Adrenal gland (tissue), 12 donors: ENCODE measurements around the gene WDR48. TPM values are rescaled to one million over a fixed set of nuclear protein-coding genes. Genes with fewer than 3 reads are reported as not detected.

Experiments used
- DNase-seq, 7 donors: peaks; one replicate each; pipeline ENCODE4 v3.0.0-alpha.2; 2019 to 2020
- H3K27ac ChIP-seq, 5 donors: fragments of 200-600 bp; sonication (generic) in 4 of 5; 1 replicate in 3 of 5; 2 replicates in 2 of 5; pipeline versions ENCODE4 v1.5.1 to v1.8.0; 2016 to 2020; ENCODE audit warnings: mild to moderate bottlenecking in 1 of 5
- H3K27me3 ChIP-seq: fragments of 200-600 bp; 2 replicates; pipeline ENCODE4 v1.8.0; 2021
- H3K36me3 ChIP-seq, 2 donors: fragments of 200-600 bp; replicated peaks in 1 of 2; 1 replicate in 1 of 2; 2 replicates in 1 of 2; pipeline versions ENCODE4 v1.5.1 to v1.8.0; 2018 to 2022
- H3K4me1 ChIP-seq, 2 donors: fragments of 200-600 bp; replicated peaks in 1 of 2; 1 replicate in 1 of 2; 2 replicates in 1 of 2; pipeline versions ENCODE4 v1.5.1 to v1.8.0; 2018 to 2021
- H3K4me3 ChIP-seq, 4 donors: fragments of 200-600 bp; sonication (generic) in 3 of 4; one replicate each; pipeline ENCODE4 v1.5.1; 2016 to 2018
- H3K9me3 ChIP-seq, 3 donors: fragments of 200-600 bp; sonication (generic) in 1 of 3; replicated peaks in 1 of 3; 1 replicate in 2 of 3; 2 replicates in 1 of 3; pipeline versions ENCODE4 v1.5.1 to v1.8.0; 2016 to 2021
- POLR2A ChIP-seq, 2 donors: fragments of 450-650 bp; IDR thresholded peaks; one replicate each; pipeline ENCODE4 v1.6.1; 2017; ENCODE audit warnings: antibody characterized with exemption in 2 of 2, mild to moderate bottlenecking in 2 of 2, moderate library complexity in 1 of 2
- WGBS, 4 donors: extraction: QIAGEN DNeasy Blood & Tissue Kit in 2 of 4; methylation state at CpG; one replicate each; pipeline versions ENCODE4 v1.1.5 to v1.1.7; 2013 to 2017; 5-methylcytosine and 5-hydroxymethylcytosine counted together
- intact Hi-C, 2 donors: fragments of 100-400 bp; cut with DNase I; formaldehyde crosslinking; loops; one replicate each; pipeline versions ENCODE4 v1.14.1 to v1.15.0; 2022 to 2023
- polyA plus RNA-seq, 3 donors: library from polyadenylated mRNA; stranded (reverse); fragments of 200-250 nt in 2 of 3; fragments of 350-450 nt in 1 of 3; fragmentation: Illumina TruSeq in 1 of 3; extraction: RNeasy Lipid Tissue Mini Kit (QIAGEN cat#74804) in 1 of 3; gene quantifications; one replicate each; pipeline ENCODE4 v1.2.3, GENCODE V29; 2013 to 2014
- total RNA-seq, 9 donors: library from RNA; depleted of rRNA in 4 of 9; stranded (reverse); fragments of >200 nt in 4 of 9; fragments of 120-200 nt in 1 of 9; fragmentation: NEBNext Ultra II Directional in 1 of 9; extraction: Animal tissue kit (Norgen Biotek cat#: 25700) in 1 of 9; gene quantifications; one replicate each; pipeline versions ENCODE4 v1.1.0 to v1.2.4, GENCODE V29; 2013 to 2023
- TF ChIP-seq, protein P1 (sequence below), 6 experiments: fragments of 450-650 bp in 4 of 6; fragments of 200-600 bp in 2 of 6; sonication (generic) in 1 of 6; IDR thresholded peaks; 1 replicate in 5 of 6; 2 replicates in 1 of 6; pipeline versions ENCODE4 v1.5.1 to v1.8.0; 2016 to 2021; ENCODE audit warnings: antibody characterized with exemption in 6 of 6, mild to moderate bottlenecking in 2 of 6, moderate library complexity in 1 of 6
- donor health status: healthy with polysubstance abuse.
- donor health status: Bipolar disorder and iron deficiency.
- donor health status: DM: yes; HTN: yes; CAD: no.
- donor health status: DM: no; HTN: no; CAD: no.
- donor health status: DM: no; HTN: no; CAD: no.
- donor health status: DM: yes; HTN: yes; CAD: no.

The WDR48 gene
- total and polyA plus RNA-seq, 12 donors = 15.4 to 57.1 (median 28.7) TPM

DNA sequence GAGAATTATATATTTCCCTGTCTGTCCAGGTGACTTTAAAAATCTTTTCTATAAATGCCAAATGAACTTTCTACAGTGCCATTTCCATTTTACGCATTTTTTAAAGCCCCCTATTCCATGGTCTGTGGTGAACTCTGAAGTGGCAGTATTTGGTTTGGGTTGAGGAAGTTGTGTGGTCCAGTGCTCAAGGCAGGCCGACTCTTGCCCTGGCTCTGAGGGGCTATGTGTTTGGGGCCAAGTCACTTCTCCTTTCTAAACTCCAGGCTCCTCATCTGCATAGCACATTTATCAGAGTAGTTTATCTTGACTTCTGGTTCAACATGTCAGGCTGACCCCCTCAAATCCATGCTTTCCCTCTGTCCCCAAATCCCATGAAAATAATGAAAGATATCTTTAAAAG is 69.8 kb downstream of the WDR48 start:
- intact Hi-C loops = loop anchor here in 1 of 2 donors (10.0 kb wide), 1 partner anchor 173 kb away; no protein-coding TSS in a partner anchor
- TF ChIP-seq, protein P1, sequence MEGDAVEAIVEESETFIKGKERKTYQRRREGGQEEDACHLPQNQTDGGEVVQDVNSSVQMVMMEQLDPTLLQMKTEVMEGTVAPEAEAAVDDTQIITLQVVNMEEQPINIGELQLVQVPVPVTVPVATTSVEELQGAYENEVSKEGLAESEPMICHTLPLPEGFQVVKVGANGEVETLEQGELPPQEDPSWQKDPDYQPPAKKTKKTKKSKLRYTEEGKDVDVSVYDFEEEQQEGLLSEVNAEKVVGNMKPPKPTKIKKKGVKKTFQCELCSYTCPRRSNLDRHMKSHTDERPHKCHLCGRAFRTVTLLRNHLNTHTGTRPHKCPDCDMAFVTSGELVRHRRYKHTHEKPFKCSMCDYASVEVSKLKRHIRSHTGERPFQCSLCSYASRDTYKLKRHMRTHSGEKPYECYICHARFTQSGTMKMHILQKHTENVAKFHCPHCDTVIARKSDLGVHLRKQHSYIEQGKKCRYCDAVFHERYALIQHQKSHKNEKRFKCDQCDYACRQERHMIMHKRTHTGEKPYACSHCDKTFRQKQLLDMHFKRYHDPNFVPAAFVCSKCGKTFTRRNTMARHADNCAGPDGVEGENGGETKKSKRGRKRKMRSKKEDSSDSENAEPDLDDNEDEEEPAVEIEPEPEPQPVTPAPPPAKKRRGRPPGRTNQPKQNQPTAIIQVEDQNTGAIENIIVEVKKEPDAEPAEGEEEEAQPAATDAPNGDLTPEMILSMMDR (IDR thresholded peaks at IDR 0.05) = no peak
- no peak for TF ChIP-seq POLR2A (IDR thresholded peaks at IDR 0.05)
- H3K4me3 ChIP-seq = no peak overlapping the region
- no peak overlapping the region for H3K27ac ChIP-seq
- 80 to 92% (median 86%) methylated on average over 2 of the region's 2 CpGs for WGBS, 4 donors
- no peak for DNase-seq
- H3K27me3 ChIP-seq = no peaks in the 10 kb centered on the region
- no peaks in the 10 kb centered on the region for H3K9me3 ChIP-seq
- no peaks in the 10 kb centered on the region for H3K36me3 ChIP-seq
- no peaks in the 10 kb centered on the region for H3K4me1 ChIP-seq

DNA sequence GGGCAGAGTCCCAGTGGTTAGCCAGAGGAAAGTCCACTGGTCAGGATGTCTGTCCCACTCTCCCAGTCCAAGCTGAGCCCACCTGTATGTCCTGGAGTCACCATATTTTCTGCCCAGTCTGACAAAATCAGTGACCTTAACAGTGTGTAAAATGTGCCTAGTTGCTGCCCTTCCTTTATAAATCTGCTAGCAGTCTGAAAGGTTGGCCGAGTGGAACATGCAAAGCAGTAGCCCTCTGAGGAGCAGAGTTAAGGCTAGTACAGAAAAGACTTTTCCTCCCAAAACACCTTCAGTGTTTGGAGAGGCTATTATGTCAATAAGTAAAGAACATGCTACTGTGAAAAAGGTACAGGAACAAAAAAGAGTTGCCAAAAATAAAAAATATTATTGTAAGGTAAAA is 71.0 kb downstream of the WDR48 start:
- TF ChIP-seq, protein P1 (IDR thresholded peaks at IDR 0.05) = no peak
- TF ChIP-seq POLR2A (IDR thresholded peaks at IDR 0.05) = no peak
- 80 to 90% (median 86%) methylated on average over 1 of the region's 1 CpG for WGBS, 4 donors
- intact Hi-C loops = loop anchor here in 1 of 2 donors (10.0 kb wide), 1 partner anchor 172 kb away; no protein-coding TSS in a partner anchor
- H3K9me3 ChIP-seq = no peaks in the 10 kb centered on the region
- no peaks in the 10 kb centered on the region for H3K4me1 ChIP-seq
- no peak overlapping the region for H3K27ac ChIP-seq
- H3K36me3 ChIP-seq = no peaks in the 10 kb centered on the region
- no peak for DNase-seq
- H3K4me3 ChIP-seq = no peak overlapping the region
- H3K27me3 ChIP-seq = no peaks in the 10 kb centered on the region

DNA sequence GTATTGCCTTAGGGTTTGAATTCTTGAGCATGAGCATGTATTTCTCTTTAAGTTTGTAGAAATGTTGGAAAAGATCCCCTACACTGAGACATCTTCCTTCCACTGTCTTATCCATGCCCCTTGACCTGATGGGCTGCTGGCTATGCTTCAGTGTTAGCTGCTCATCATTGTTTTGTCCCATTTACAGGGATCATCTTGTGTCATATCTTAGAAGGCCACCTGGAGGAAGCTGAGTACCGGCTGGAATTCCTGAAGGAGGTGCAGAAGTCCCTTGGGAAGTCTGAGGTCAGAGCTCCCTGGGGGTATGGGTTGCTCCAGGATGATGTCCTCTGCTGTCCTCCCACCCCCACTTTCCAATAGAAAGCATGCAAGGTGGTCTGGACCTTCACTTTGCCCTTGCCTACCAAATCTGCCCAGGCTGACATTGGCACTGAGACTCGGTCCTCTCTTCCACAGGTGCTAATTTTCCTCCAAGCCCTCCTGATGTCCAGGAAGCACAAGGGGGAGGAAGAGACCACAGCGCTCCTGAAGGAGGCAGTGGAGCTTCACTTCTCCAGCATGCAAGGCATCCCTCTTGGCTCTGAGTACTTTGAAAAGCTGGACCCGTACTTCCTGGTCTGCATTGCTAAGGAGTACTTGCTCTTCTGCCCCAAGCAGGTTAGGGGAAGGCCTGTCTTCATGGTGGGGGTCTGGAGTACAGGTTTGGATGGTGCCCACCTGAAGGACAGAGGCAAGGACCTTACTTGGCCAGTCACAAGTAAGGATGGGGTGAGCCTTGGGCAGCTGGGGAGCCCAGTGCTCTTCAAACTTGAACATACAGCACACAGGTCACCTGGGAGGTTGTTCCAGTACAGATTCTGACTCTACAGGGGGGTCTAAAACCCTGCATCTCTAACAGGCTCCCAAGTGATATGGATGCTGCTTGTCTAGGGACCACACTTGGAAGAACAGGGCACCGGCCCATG is 73.3 kb downstream of the WDR48 start:
- no peak for DNase-seq
- no peak for TF ChIP-seq POLR2A (IDR thresholded peaks at IDR 0.05)
- TF ChIP-seq, protein P1 (IDR thresholded peaks at IDR 0.05) = peak in 3 of 6 experiments; percentile 11 to 25 (median 24)
- no peaks in the 10 kb centered on the region for H3K4me1 ChIP-seq
- WGBS, 4 donors = 67 to 87% (median 82%) methylated on average over 4 to 5 of the region's 5 CpGs
- H3K4me3 ChIP-seq = no peak overlapping the region
- intact Hi-C loops = loop anchor here (5.0 to 10.0 kb wide), 2 partner anchors 162 to 170 kb away; no protein-coding TSS in a partner anchor
- H3K9me3 ChIP-seq = no peaks in the 10 kb centered on the region
- H3K36me3 ChIP-seq = no peaks in the 10 kb centered on the region
- H3K27me3 ChIP-seq = no peaks in the 10 kb centered on the region
- H3K27ac ChIP-seq = no peak overlapping the region

DNA sequence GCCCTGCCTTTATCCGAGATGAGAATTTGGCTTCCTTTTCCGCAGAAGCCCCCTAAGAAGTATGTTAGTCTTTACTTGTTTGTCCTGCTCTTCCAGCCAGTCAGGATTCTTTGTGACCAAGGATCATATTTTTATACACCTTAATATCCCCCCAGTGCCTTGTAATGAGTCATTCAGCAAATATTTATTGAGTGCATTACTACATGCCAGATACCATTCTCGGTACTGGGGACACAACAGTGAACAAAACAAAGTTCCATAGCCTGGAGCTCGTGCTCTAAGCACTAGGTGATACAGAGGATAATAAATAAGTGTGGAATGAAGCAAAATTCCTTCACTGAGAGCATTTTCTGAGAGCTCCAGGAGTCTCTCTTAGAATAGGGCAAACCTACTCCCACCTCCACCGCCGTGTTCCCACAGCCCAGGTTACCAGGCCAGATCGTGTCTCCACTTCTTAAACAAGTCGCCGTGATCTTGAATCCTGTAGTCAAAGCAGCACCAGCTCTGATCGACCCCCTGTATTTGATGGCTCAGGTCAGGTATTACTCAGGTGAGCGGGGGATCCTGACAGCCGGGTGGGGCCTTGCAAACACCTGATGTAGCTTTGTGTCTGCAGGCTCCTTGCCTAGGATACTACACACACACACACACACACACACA is 74.2 kb downstream of the WDR48 start:
- intact Hi-C loops = loop anchor here (5.0 to 10.0 kb wide), 2 partner anchors 161 to 169 kb away; no protein-coding TSS in a partner anchor
- DNase-seq = no peak
- no peak overlapping the region for H3K4me3 ChIP-seq
- no peaks in the 10 kb centered on the region for H3K27me3 ChIP-seq
- WGBS, 4 donors = 62 to 80% (median 74%) methylated on average over 7 to 12 of the region's 12 CpGs
- H3K27ac ChIP-seq = no peak overlapping the region
- H3K4me1 ChIP-seq = no peaks in the 10 kb centered on the region
- H3K36me3 ChIP-seq = no peaks in the 10 kb centered on the region
- no peaks in the 10 kb centered on the region for H3K9me3 ChIP-seq
- TF ChIP-seq, protein P1 (IDR thresholded peaks at IDR 0.05) = no peak
- TF ChIP-seq POLR2A (IDR thresholded peaks at IDR 0.05) = no peak
